Fibroblast of peridontal ligament (primary cell): Measurements from ENCODE around the gene CD276.
"Not testable (repeated sequence)": the region's sequence is repeated elsewhere in the genome, so short reads cannot be mapped to it uniquely, and the experiment has no call there.

Experiments
- DNase-seq: peaks from one replicate; pipeline ENCODE4 v3.0.0-alpha.2; 2010; ENCODE audit errors: extremely low read depth

Gene CD276

DNA sequence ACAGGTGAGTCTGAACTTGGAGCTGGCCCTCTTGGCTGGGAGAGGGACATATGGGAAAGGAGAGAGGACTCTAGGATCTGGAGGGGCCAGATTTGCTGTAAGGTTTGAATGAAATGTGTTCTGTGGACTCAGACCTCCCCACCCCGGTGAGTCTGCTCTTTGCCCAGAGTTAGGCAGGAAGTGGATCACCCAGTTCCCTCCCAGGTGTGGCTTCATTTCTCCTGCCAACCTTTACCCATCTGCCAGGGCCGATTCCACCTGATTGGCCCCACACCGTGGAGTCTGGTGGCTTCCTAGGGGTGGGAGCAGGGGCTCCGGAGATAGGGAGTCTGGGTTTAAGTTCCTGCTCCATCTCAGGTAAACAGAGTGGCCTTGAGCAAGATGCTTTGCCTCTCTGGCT lies 25.5 kb downstream of the CD276 start:
- DNase-seq, result no peak

DNA sequence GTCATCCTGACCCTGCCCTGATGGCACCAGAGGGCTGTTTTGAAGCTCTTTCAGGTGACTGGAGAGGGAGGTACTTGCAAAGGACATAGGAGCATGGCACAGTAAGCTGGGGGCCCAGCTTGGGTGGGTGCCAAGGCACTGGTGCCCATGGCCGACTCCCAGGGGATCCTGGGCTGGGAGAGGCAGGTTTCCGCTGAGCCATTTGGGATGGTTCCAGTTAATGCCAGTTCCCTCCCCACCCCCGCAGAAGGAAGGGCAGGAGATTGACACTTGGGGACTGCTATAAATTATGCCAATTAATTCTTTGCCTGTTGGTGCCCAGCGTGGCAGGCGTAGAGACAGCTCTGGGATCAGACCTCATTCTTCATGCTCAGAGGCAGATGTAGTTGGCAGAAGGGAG lies 26.1 kb downstream of the CD276 start:
- no peak for DNase-seq

DNA sequence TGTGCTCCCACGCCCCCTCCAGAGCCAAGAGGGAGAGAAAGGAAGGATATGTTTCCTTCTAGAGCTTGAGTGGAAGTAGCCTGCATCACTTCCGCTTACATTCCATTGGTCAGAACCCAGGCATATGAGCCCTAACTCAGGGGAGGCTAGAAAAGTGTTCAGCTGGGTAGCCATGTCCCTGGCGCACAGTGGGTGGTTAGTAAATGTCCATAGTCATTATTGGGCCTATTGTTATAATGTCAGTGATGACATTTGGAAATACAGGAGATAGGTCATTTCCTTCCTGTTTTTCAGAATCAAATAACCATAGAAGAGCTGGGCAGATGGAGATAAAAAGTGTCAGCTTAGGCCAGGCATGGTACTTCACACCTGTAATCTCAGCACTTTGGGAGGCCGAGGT lies 27.3 kb downstream of the CD276 start:
- DNase-seq, result no peak

DNA sequence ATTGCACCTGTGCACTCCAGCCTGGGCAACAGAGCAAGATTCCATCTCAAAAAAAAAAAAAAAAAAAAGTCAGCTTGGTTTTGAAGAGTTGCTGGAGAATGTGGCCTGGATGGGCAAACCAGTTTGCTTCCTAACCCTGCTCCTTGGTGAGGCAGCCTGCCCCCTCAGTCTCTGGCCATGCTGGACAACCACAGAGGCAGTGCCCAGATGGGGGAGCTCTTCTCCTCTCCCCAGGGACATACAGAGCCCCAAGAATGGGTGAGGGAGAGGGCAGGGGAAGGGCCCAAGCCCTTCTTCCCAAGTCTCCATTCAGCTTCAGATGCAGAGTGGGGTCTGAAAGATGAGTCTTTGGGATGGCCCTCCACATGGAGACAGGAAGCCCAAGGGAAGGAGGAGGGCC lies 27.9 kb downstream of the CD276 start:
- DNase-seq, result no peak

DNA sequence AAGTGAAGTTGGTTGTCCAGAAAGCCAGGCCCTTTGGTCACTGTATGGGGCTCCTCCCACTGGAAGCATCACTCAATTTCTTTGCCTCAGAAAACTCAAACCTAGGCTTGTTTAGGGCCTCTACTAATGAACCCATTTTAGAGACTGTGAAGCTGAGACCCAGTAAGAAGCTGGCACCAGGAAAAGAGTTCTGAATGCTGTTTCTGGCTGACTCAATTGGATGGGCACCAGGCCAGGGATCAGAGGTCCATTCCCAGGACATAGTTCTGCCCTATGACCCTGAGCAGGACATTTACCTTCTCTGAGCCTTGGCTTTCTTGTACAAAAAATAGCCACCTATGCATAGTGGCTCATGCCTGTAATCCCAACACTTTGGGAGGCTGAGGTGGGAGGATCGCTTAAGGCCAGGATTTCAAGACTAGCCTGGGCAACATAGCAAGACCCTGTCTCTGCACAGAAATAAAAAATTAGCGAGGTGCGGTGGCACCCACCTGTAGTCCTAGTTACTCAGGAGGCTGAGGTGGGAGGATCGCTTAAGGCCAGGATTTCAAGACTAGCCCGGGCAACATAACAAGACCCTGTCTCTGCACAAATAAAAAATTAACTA lies 30.6 kb downstream of the CD276 start:
- DNase-seq, result no peak

DNA sequence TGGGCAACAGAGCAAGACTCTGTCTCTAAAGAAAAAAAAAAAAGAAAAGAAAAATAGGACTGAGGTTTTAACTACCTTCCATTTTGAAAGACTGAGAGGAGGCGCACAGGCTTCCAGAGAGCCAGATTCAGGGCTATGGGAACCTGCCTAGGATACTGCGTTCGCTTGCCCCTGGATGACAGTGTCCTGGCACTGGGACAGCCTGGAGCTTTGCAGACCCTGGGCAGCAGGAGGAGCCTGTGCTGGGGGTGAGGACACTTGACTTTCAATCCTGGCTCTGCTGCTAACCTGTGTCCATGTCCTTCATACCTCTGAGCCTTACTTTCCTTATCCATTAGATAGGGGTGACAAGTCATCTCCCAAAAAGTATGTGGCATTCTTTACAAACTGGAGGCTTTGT lies 31.2 kb downstream of the CD276 start:
- DNase-seq, result no peak

DNA sequence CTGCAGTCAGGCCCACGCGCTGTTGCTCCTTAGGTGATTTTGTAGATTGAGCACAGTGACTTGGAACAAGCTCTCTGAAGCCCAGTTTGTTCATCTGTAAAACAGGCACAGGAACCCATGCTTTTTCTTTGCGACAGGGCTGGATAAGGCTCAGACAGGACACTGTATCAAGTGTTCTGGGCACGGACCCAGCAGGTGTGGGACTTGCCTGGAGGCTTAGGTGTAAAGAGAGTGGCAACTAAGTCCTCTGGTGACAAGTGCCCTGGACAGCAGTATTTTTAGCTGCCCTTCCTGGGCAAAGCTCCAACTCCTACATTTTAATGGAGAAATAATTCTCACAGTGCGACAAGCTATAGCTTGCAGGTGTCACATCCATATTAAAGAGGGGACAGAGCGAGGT lies 32.2 kb downstream of the CD276 start:
- no peak for DNase-seq

DNA sequence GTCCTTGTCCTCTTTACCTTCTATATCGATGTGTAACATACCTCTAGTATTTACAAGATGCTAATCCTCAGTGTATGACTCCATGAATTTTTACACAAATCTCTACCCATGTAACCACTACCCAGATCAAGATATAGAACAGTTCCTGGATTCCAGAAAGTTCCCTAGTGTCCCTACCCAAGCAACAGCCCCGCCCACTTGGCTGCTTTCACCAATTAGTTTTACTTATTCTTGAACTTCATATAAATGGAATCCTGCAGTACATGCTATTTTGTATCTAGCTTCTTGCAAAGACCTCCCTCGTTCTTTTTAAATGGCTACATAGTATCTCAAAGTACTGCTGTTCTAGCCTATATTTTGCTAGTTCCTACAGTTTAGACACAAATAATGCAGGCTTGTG lies 33.0 kb downstream of the CD276 start:
- peak; percentile 11 for DNase-seq

DNA sequence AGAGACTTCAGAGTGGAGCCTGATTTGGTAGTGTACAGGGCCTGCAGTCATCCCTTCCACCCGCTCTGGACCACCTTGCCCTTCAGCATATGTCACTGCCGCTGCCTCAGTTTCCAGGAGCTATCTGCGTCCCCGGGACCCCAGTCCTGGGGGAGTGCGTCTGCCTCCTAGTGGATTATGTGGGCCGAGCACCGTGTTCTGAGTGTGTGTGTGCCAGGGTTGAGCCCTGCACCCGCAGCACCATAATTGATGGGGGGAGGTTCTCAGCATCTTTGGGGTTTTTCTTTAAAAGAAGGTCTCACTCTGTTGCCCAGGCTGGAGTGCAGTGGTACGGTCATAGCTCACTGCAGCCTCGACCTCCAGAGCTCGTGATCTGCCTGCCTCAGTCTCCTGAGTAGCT lies 33.6 kb downstream of the CD276 start:
- DNase-seq, result no peak

DNA sequence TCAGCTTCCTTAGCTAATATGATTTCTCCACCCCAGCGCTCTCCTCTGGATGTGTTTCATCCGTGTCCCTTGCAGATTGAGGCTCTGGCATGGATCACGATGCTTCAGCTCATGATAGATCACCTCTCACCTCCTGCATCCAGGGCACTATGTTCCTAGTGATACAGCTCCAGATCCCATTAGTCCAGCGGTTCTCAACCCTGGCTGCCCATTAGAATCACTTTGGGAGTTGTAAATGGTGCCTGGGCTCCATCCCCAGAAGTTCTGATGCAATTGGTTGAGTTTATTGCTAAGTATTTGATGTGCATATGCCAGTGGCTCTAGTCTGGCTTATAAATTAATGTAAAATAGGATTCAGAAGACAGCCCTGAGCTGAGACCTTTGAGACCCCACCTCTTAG lies 34.5 kb downstream of the CD276 start:
- no peak for DNase-seq

DNA sequence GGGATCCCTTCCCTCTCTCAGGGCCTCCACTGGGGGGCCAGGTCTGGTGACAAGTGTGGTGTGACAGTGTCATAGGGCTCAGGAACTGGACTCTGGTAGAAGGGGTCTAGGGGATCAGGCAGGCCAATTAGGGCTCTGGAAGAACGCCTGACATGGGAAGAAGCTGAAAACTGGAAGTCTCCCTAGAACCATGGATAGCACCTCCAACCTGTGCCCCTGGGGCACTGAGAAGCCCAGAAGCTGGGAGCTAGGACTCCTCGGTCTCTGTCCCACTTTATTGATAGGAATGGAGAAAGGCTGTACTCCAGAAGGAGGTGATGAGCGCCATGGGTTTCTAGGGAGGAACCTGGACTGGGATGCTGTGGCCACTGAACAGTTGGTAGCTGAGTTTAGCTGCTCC lies 38.2 kb downstream of the CD276 start:
- DNase-seq, result no peak

DNA sequence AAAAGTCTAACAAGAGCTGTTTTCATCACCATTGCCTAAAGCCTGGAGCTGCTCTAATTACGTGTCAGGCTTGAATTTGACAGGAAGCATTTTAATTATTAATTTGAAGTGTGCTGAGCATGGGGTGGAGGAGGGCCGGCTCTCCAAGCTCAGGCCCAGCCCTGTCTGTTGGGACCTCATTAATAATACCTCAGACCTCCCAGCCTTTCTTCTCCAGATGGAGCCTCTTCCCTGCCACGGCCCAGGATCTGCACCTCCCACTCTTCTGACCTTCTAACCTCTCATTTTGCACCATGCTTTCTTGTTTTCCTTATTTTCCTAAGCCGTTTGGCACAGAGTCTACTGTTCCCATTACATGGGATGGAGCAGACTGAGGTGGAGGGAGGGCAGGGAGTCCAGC lies 39.0 kb downstream of the CD276 start:
- no peak for DNase-seq

DNA sequence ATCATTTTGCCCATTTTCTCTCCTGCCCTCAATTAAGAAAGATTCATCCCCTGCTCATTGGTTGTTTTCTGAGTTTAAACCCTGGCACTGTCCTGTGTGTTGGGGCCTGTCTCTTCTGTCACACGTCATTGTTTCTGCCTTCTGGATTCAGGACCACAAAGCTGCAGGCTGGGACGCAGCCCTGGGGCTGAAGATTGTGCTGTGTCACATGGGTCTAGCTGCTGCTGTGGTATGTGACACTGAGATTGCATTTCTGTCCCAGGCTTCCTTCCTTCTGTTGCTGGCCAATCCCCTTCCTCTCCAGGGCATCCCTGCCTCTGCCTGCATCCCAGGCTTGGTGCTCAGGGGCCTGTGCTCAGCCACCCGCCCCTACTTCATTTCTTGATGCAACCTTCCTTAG lies 40.0 kb downstream of the CD276 start:
- no peak for DNase-seq

DNA sequence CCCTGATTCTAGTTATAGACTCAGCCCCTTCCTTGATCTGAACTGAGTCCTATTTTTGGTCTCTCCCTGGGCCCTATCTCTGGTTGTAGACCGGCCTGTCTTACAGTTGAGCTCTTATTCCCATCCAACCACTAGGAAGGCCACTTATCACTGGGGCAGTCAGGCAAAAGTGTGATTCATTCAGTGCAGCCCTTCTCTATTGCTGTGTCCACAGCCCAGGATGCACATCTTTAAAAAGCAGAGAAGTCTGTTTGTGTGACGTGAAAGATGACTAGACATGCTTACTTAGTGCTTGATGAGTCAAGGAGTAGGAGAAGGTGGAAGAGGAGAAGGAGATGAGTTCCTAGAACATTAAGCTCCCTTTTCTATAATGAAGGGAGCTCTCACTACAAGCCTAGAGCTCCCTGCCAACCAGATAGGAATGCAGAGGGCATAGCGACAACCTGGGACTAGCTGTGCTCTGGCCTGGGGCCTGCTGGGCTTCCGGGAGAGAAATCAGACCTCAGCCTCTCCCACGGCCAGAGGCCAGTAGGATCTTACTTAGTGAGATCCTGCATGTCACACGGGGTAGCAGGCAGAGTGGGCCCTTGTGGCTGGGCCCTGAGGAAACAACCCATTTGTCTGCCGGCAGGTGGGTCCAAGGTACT lies 43.3 kb downstream of the CD276 start:
- DNase-seq, result peak; percentile 31

DNA sequence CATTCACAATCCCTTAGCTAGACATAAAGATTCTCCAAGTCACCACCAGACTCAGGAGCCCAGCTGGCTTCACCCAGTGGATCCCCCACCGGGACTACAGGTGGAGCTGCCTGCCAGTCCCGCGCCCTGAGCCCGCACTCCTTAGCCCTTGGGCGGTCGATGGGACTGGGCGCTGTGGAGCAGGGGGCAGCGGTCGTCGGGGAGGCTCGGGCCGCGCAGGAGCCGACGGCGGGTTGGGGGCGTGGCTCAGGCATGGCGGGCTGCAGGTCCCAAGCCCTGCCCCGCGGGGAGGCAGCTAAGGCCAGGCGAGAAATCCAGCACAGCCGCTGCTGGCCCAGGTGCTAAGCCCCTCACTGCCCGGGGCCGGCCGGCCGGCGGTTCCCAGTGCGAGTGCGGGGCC lies 47.9 kb downstream of the CD276 start:
- DNase-seq, result not testable (repeated sequence)

DNA sequence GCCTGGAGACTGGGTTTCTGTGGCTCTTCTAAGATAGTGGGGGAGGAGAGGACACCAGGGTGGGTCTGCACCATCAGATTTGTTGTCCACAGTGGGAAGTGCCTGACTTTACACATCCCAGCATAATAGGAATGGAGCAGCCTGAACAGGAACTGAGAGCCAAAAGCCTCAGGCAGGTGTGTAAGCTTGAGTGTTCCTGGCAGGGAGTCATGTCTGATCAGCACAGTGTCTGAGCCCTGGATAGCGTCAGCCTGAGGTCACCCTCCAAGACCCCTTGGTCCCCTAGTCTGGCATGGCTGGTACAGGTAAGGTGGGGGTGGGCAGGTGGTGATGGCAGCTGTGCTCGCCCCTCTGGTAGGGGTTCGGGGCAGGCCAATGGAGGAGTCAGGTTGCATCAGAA lies 48.7 kb downstream of the CD276 start:
- DNase-seq, result no peak

DNA sequence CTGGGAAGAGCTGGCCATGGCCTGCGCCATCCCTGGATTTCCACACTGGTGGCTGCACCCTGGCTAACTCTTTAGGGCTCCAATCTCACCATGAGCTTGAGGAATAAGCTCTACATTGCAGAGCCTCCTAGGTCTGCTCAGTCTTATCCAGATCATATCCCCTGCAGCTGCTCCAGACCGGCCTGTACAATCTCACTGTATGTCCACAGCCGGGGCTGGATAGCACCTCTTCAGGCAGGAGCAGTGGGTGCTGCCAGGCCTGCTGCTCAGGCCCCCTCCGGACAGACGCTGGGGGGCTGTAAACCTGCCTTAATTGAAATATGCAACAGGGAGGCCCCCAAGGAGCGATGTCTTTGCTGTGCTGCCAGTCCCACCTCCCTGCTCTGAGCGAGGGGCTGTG lies 53.4 kb downstream of the CD276 start:
- no peak for DNase-seq

DNA sequence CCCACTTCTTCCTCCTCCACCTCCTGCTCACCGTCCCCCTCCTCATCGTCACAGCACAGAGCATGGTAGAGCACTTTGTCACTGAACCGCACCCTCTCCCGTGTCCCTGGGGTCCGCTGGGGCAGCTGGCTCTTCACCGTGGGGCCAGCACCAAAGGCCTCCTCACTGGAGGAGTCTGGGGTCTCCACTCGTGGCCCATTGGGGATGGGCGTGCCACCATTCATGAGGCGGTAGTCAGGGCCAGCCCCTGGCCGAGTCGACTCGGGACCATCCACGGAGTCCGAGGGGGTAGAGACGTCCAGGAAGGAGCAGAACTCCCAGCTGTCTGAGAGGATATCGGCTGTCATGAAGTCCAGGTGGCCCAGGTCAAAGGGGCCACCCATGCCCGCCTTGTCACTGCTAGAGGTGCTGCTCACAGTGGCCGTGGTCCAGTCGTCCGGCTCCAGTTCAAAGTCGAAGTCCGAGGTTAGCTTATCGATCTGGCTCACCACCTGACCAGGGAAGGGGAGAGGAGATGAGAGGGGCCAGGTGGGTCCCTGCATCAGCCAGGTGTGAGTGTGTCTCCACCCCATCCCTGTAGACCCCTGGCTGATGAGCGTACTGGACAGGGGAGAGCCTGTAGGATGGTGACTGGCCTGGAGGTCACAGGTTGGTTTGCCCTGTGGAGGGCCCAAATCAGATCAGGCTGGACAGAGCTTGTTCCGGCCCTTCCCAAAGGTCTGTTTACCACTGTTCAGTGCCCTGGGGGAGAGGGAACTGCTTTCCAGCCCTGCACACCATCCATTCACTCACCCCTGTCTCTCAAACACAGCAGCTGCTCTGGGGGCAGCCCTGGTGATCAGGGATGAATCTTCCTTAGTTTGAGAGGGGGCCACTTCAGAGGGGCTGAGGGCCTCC lies 56.2 kb downstream of the CD276 start:
- no peak for DNase-seq

DNA sequence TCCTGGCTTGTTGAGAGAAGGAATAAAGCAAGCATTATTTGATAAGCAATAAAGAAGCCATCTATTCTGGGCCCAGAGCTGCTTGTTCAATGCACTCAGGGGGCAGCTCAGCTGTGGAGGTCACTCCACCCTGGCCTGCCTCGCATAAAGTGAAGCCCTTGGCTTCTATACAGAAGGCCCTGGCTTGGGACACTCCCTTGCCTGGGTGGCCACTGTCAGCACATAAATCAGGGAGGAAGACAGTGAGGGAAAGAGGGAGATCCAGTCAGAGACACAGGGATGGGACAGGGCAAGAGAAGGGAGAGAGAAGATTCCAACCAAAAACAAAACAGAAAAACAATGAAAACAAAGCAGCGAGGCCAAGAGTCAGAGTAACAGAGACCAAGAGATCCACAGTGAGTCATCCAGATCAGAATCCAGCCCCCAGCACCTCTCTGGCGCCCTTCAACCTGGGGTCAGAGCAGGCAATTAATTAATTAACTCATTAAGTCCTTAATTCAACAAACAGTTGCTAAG lies 57.2 kb downstream of the CD276 start:
- no peak for DNase-seq

DNA sequence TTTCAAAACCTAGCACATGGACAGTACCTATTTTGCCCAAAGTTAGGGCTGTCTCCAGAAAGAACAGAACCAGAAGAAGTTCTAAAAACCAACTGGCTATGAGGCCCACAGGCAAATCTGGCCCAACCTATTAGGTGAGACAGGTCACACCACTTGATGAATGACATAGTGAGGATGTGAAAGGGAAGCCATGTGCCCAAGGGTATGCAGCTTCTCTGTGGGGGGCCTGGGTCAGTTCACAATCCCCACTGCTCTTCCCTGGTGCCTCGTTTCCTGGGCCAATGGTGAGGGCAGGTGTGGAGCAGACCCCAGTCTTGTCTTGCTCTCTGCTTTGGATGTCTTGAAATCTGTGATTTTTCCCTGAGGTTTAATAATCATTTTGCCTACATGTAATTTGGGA lies 60.1 kb downstream of the CD276 start:
- DNase-seq, result no peak

DNA sequence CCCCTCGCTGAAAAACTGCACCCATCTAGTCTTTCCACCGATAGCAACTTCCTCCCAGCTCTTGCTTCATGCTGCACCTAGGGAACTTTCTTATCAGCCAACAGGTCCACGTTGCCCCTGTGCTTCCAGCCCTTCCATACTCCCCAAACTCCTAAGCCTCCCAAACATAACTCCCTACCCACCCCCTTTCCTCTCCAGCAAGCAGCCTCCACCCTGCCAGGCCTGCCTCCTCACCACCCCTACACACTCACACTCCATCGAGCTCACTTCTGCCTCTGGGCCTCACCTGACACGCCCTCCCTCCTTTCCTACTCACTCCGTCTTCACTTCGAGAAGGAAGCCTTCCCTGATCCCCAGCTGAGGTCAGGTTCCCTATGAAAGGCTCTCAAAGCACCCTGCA lies 60.9 kb downstream of the CD276 start:
- DNase-seq, result no peak

DNA sequence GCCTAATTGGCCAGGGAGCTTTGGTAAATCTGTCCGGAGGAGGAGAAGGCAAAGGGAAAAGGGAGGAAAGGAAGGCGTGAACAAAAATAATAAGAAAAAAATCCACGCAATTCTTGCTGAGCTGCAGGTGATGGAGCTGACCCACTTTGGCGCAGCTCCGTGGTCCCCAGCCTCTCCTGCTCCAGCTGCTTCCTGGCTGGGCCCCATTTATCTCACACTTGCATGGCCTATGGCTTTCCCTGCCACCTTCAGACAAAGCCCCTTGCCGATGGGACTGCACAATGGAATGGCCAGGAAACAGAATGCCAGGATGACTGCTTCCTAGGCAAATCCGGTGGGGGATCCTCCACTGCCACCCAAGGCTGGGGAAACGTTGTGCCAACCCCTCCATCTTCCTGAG lies 62.1 kb downstream of the CD276 start:
- DNase-seq, result no peak

DNA sequence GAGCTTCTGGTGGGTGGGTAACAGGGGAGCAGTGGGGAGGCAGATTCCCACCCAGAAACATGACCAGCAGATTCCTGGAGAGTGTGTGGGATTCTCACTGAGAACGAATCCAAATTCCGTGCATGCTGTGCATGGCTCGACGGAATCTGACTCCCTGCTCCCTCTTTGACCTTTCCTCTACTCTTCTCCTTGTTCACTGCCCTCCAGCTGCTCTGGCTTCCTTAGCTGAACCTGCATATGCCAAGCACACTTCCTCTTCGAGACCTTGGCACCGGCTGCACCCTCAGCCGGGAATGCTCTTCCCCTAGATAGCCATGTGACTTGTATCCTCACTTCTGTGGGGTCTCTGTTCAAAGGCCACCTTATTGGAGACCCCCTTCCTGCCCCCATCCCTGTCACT lies 62.7 kb downstream of the CD276 start:
- peak; percentile 10 for DNase-seq
